A549 treated with DMSO at 1 μM for 4 hours (cell line): ENCODE data around the gene TMPRSS11D. TPM values are rescaled to one million over a fixed set of nuclear protein-coding genes. Genes with fewer than 3 reads are reported as not detected.

Experiments used
- total RNA-seq: library from RNA; stranded (reverse); fragments of 200-300 nt; extraction: Qiagen RNA extraction; gene quantifications from 5 replicates; pipeline ENCODE4 v1.2.3, GENCODE V29; 2022; ENCODE audit warnings: low read depth

TMPRSS11D gene
- not detected in 5 replicates for total RNA-seq

GRCh38 chr4:67883902-67884301 lies at the start of gene TMPRSS11D:
Gene TMPRSS11D, minus strand, starts transcription at chr4:67884002. Its CDS starts 69 bp downstream, at chr4:67883933.

Other genes with a start within 250 kb of the TMPRSS11D start
- 16.5 to 27.4 TPM (median 22.1 TPM) in 5 replicates for gene UBA6, start 182.8 kb downstream of the TMPRSS11D start, total RNA-seq
- gene GNRHR, start 129.6 kb downstream of the TMPRSS11D start, total RNA-seq: not detected in 5 replicates
- not detected in 5 replicates for gene TMPRSS11A, start 79.5 kb upstream of the TMPRSS11D start, total RNA-seq
- gene TMPRSS11F, start 245.9 kb upstream of the TMPRSS11D start, total RNA-seq: not detected in 5 replicates